Caco-2 (cell line): ENCODE data around the gene SERPINB2. TPM values are rescaled to one million over a fixed set of nuclear protein-coding genes. Genes with fewer than 3 reads are reported as not detected.

ENCODE experiments used
- BruUV-seq: library from RNA; stranded (reverse); fragments of 400-500 nt; replicated peaks from 2 replicates; lab custom pipeline; 2021; lab: Mats Ljungman, UMichigan
- CTCF ChIA-PET: fragments of 300-600 bp; sonication (Branson Sonifier 250); formaldehyde crosslinking; loops from one replicate; lab custom pipeline; 2022; ENCODE audit warnings: antibody characterized with exemption; lab: Charles Lee
- POLR2A ChIA-PET: fragments of 300-600 bp; sonication (Branson Sonifier 250); formaldehyde crosslinking; loops from one replicate; lab custom pipeline; 2022; ENCODE audit warnings: antibody characterized with exemption; lab: Charles Lee
- DNase-seq, 2 experiments: peaks; one replicate each; pipeline versions ENCODE4 v3.0.0 to v3.0.0-alpha.2; 2020 to 2022
- H3K27me3 ChIP-seq: replicated peaks from 2 replicates; pipeline ENCODE4 v1.6.0; 2011; ENCODE audit warnings: low read length; ENCODE audit not compliant: control insufficient read depth, insufficient read depth
- H3K36me3 ChIP-seq: 2 replicates; pipeline ENCODE4 v1.5.1; 2011; ENCODE audit warnings: low read length; ENCODE audit not compliant: control insufficient read depth, insufficient read depth
- H3K4me1 ChIP-seq: fragments of 250-450 bp; sonication (Bioruptor Pico); 2 replicates; pipeline ENCODE4 v1.5.1; 2020; ENCODE audit warnings: mild to moderate bottlenecking
- H3K4me3 ChIP-seq: 2 replicates; pipeline ENCODE4 v1.5.1; 2011; ENCODE audit warnings: low read depth, mild to moderate bottlenecking, control low read depth, low read length
- H3K9me3 ChIP-seq: fragments of 250-450 bp; sonication (Bioruptor Pico); 2 replicates; pipeline ENCODE4 v1.5.1; 2020; ENCODE audit warnings: mild to moderate bottlenecking, moderate library complexity
- H3K27ac Mint-ChIP-seq: one replicate; pipeline ENCODE4 v1.8.0; 2022; ENCODE audit warnings: mixed read lengths; ENCODE audit not compliant: unreplicated experiment
- H3K27me3 Mint-ChIP-seq: one replicate; pipeline ENCODE4 v1.8.0; 2022; ENCODE audit warnings: mixed read lengths; ENCODE audit not compliant: insufficient read depth, unreplicated experiment
- H3K36me3 Mint-ChIP-seq: one replicate; pipeline ENCODE4 v1.8.0; 2022; ENCODE audit warnings: mild to moderate bottlenecking, mixed read lengths; ENCODE audit not compliant: insufficient read depth, unreplicated experiment
- H3K4me1 Mint-ChIP-seq: one replicate; pipeline ENCODE4 v1.8.0; 2022; ENCODE audit warnings: low read depth, mixed read lengths; ENCODE audit not compliant: unreplicated experiment
- H3K4me3 Mint-ChIP-seq: one replicate; pipeline ENCODE4 v1.8.0; 2022; ENCODE audit warnings: mild to moderate bottlenecking, moderate library complexity, mixed read lengths; ENCODE audit not compliant: unreplicated experiment
- H3K9me3 Mint-ChIP-seq: one replicate; pipeline ENCODE4 v1.8.0; 2022; ENCODE audit warnings: mixed read lengths; ENCODE audit not compliant: unreplicated experiment
- intact Hi-C: fragments of 100-400 bp; cut with micrococcal nuclease; formaldehyde crosslinking; loops from one replicate; pipeline ENCODE4 v1.10.0; 2022; ENCODE audit not compliant: unreplicated experiment
- total RNA-seq: library from RNA; stranded (reverse); gene quantifications from 2 replicates; pipeline ENCODE4 v1.2.3, GENCODE V29; 2022
- TF ChIP-seq, protein P1 (sequence below), 2 experiments: fragments of 200-600 bp in 1 of 2; IDR thresholded peaks; 1 replicate in 1 of 2; 2 replicates in 1 of 2; pipeline versions ENCODE4 v1.5.1 to v1.8.0; 2011 to 2022; ENCODE audit warnings: antibody characterized with exemption in 1 of 2, control low read depth in 1 of 2, inconsistent platforms in 1 of 2, low read depth in 1 of 2, low read length in 1 of 2, mild to moderate bottlenecking in 1 of 2, moderate library complexity in 1 of 2; ENCODE audit not compliant: insufficient read depth in 1 of 2, severe bottlenecking in 1 of 2, unreplicated experiment in 1 of 2

The SERPINB2 gene
- total RNA-seq, 1 experiment from 2014 or later = not detected

- Histone ChIP-seq H3K36me3 (no peaks in the 10 kb centered on the region), H3K9me3 (no peaks in the 10 kb centered on the region), H3K27me3 (no peaks in the 10 kb centered on the region), H3K4me3 (no peak overlapping the region), H3K4me1 (no peaks in the 10 kb centered on the region)
- intact Hi-C loops = no loop called here
- CTCF ChIA-PET = no interaction called here
- Mint-ChIP-seq H3K36me3 (no peaks in the 10 kb centered on the region), H3K27ac (no peak overlapping the region), H3K4me3 (no peak overlapping the region), H3K4me1 (no peaks in the 10 kb centered on the region), H3K27me3 (no peaks in the 10 kb centered on the region), H3K9me3 (no peaks in the 10 kb centered on the region)
- BruUV-seq = no TSS peak
- TF ChIP-seq, protein P1, sequence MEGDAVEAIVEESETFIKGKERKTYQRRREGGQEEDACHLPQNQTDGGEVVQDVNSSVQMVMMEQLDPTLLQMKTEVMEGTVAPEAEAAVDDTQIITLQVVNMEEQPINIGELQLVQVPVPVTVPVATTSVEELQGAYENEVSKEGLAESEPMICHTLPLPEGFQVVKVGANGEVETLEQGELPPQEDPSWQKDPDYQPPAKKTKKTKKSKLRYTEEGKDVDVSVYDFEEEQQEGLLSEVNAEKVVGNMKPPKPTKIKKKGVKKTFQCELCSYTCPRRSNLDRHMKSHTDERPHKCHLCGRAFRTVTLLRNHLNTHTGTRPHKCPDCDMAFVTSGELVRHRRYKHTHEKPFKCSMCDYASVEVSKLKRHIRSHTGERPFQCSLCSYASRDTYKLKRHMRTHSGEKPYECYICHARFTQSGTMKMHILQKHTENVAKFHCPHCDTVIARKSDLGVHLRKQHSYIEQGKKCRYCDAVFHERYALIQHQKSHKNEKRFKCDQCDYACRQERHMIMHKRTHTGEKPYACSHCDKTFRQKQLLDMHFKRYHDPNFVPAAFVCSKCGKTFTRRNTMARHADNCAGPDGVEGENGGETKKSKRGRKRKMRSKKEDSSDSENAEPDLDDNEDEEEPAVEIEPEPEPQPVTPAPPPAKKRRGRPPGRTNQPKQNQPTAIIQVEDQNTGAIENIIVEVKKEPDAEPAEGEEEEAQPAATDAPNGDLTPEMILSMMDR (IDR thresholded peaks at IDR 0.05; ENCODE audit: insufficient read depth in 1 of 2, low read depth in 1 of 2, low read length in 1 of 2, severe bottlenecking in 1 of 2, unreplicated experiment in 1 of 2) = no peak
- no peak for DNase-seq
- POLR2A ChIA-PET = no interaction called here
These were observed 7.7 kb downstream of the SERPINB2 start for GRCh38 chr18:63895190-63895589.

GRCh38 chr18:63897072-63897471, 9.6 kb downstream of the SERPINB2 start:
- POLR2A ChIA-PET = no interaction called here

GRCh38 chr18:63899206-63899605, 11.7 kb downstream of the SERPINB2 start:
- H3K36me3 ChIP-seq = no peaks in the 10 kb centered on the region

More at GRCh38 chr18:63897072-63897471, 9.6 kb downstream of the SERPINB2 start:
- TF ChIP-seq, protein P1 (IDR thresholded peaks at IDR 0.05; ENCODE audit: insufficient read depth in 1 of 2, low read depth in 1 of 2, low read length in 1 of 2, severe bottlenecking in 1 of 2, unreplicated experiment in 1 of 2) = no peak
- no peak overlapping the region for H3K27ac Mint-ChIP-seq
- Histone ChIP-seq H3K27me3 (no peaks in the 10 kb centered on the region), H3K36me3 (no peaks in the 10 kb centered on the region), H3K4me1 (no peaks in the 10 kb centered on the region), H3K4me3 (no peak overlapping the region), H3K9me3 (no peaks in the 10 kb centered on the region)
- DNase-seq = no peak
- no peak overlapping the region for H3K4me3 Mint-ChIP-seq
- H3K9me3 Mint-ChIP-seq = no peaks in the 10 kb centered on the region
- H3K4me1 Mint-ChIP-seq = no peaks in the 10 kb centered on the region
- CTCF ChIA-PET = no interaction called here
- no peaks in the 10 kb centered on the region for H3K36me3 Mint-ChIP-seq
- H3K27me3 Mint-ChIP-seq = peaks cover 3% of the 10 kb centered on the region
- intact Hi-C loops = no loop called here
- no TSS peak for BruUV-seq

More at GRCh38 chr18:63899206-63899605, 11.7 kb downstream of the SERPINB2 start:
- Histone ChIP-seq H3K4me1 (no peaks in the 10 kb centered on the region), H3K4me3 (no peak overlapping the region), H3K27me3 (no peaks in the 10 kb centered on the region), H3K9me3 (no peaks in the 10 kb centered on the region)
- Mint-ChIP-seq H3K27me3 (peaks cover 3% of the 10 kb centered on the region), H3K27ac (no peak overlapping the region), H3K4me3 (no peak overlapping the region), H3K36me3 (no peaks in the 10 kb centered on the region), H3K9me3 (no peaks in the 10 kb centered on the region), H3K4me1 (no peaks in the 10 kb centered on the region)
- ChIA-PET POLR2A (no interaction called here), CTCF (no interaction called here)
- no peak for DNase-seq
- intact Hi-C loops = no loop called here
- TF ChIP-seq, protein P1 (IDR thresholded peaks at IDR 0.05; ENCODE audit: insufficient read depth in 1 of 2, low read depth in 1 of 2, low read length in 1 of 2, severe bottlenecking in 1 of 2, unreplicated experiment in 1 of 2) = no peak
- no TSS peak for BruUV-seq
